HepG2 (cell line): ENCODE results near the gene TBKBP1. TPM values are rescaled to one million over a fixed set of nuclear protein-coding genes. Genes with fewer than 3 reads are reported as not detected.

ENCODE experiments used
- CHCHD3 ChIP-seq: sonication (generic); formaldehyde crosslinking; IDR thresholded peaks from 2 replicates; pipeline ENCODE4 v1.8.0; 2022; ENCODE audit warnings: mild to moderate bottlenecking, missing genetic modification reagents, moderate library complexity
- HDAC6 ChIP-seq: fragments of 200-600 bp; sonication (generic); IDR thresholded peaks from 2 replicates; pipeline ENCODE4 v1.7.0; 2017; ENCODE audit warnings: mild to moderate bottlenecking, antibody characterized with exemption, low read length, low read depth
- NAIF1 ChIP-seq: sonication (generic); formaldehyde crosslinking; IDR thresholded peaks from 2 replicates; pipeline ENCODE4 v1.5.0; 2020; ENCODE audit warnings: mild to moderate bottlenecking, missing genetic modification reagents, borderline replicate concordance
- NCOA5 ChIP-seq: sonication (generic); formaldehyde crosslinking; IDR thresholded peaks from 2 replicates; pipeline ENCODE4 v1.4.0; 2020; ENCODE audit warnings: missing genetic modification reagents
- STAG1 ChIP-seq: sonication (generic); formaldehyde crosslinking; IDR thresholded peaks from 2 replicates; pipeline ENCODE4 v1.4.0; 2020; ENCODE audit warnings: missing genetic modification reagents
- ZBTB7A ChIP-seq: sonication (generic); formaldehyde crosslinking; IDR thresholded peaks from 2 replicates; pipeline ENCODE4 v1.8.0; 2022; ENCODE audit warnings: mild to moderate bottlenecking, missing genetic modification reagents
- ZNF335 ChIP-seq: sonication (generic); formaldehyde crosslinking; IDR thresholded peaks from 2 replicates; pipeline ENCODE4 v1.4.0; 2020; ENCODE audit warnings: missing genetic modification reagents
- ZNF556 ChIP-seq: sonication (generic); formaldehyde crosslinking; IDR thresholded peaks from 2 replicates; pipeline ENCODE4 v1.4.0; 2020; ENCODE audit warnings: mild to moderate bottlenecking, missing genetic modification reagents, borderline replicate concordance
- polyA plus RNA-seq, 8 experiments: library from polyadenylated mRNA; depleted of rRNA in 3 of 8; stranded (reverse) in 7 of 8; unstranded in 1 of 8; fragments of >200 nt; fragmentation: Illumina TruSeq in 4 of 8; extraction: Trizol in 4 of 8; gene quantifications; 2 replicates each; pipeline versions ENCODE4 v1.2.1 to v1.2.3, GENCODE V29; 2011 to 2016; ENCODE audit warnings: low read depth in 4 of 8, missing spikeins in 1 of 8, mixed read lengths in 1 of 8; ENCODE audit not compliant: insufficient read depth in 1 of 8
- total RNA-seq, 5 experiments: library from RNA; depleted of rRNA; stranded (reverse); fragments of >200 nt; fragmentation: Illumina TruSeq; extraction: Trizol; gene quantifications; 2 replicates each; pipeline ENCODE4 v1.2.3, GENCODE V29; 2016; ENCODE audit warnings: low read depth in 1 of 5
- TF ChIP-seq, protein P1 (sequence below): sonication (generic); formaldehyde crosslinking; IDR thresholded peaks from 2 replicates; pipeline ENCODE4 v1.5.0; 2020; ENCODE audit warnings: mild to moderate bottlenecking, missing genetic modification reagents, moderate library complexity
- TF ChIP-seq, protein P2 (sequence below), 2 experiments: sonication (generic) in 1 of 2; formaldehyde crosslinking in 1 of 2; IDR thresholded peaks; 2 replicates each; pipeline versions ENCODE4 v1.5.1 to v1.6.1; 2011 to 2020; ENCODE audit warnings: borderline replicate concordance in 1 of 2, low read depth in 1 of 2, low read length in 1 of 2, mild to moderate bottlenecking in 1 of 2, missing genetic modification reagents in 1 of 2, moderate library complexity in 1 of 2
- TF ChIP-seq, protein P3 (sequence below): sonication (generic); formaldehyde crosslinking; IDR thresholded peaks from 2 replicates; pipeline ENCODE4 v1.5.1; 2020; ENCODE audit warnings: mild to moderate bottlenecking, missing genetic modification reagents, moderate library complexity

The TBKBP1 gene
- total and polyA plus RNA-seq, 2 of the 13 experiments (the other 11 are each of a cell fraction or from before 2014, with no cell fraction given) = 2.6 to 7.0 TPM

DNA sequence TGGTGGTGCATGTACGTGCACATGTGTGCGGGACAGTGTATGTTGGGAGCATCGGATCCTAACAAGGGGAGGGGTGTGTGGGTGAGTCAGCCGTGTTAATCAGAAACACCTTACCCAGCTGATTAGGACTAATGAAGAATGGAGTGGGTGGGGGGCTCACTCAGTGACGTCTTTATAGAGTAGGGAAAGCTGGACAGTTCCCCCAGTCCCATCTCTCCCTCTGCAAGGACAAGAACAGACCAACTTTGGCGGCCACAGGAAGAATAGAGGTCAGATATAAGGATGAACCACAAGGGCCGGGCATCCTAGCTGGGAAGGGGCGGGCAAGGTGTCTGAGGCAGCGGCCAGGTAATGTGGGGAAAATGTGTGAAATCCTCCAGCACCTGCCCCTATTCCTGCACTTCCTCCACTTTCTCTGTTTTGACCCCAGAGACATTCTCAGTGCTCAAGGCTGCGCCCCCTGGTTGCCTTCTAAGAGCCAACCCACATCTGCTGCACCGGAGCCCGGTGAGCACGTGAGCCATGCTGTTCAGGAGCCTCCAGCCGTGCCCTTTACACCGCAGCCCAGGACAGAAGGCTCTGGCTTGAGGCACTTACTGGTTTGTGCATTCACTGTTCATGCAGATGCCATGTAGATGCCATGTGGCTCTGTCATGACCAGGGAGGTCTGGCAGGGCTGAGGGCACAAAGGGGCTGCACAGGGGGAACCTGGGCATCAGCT, 20.2 kb downstream of the TBKBP1 start (continued):
- TF ChIP-seq, protein P1, sequence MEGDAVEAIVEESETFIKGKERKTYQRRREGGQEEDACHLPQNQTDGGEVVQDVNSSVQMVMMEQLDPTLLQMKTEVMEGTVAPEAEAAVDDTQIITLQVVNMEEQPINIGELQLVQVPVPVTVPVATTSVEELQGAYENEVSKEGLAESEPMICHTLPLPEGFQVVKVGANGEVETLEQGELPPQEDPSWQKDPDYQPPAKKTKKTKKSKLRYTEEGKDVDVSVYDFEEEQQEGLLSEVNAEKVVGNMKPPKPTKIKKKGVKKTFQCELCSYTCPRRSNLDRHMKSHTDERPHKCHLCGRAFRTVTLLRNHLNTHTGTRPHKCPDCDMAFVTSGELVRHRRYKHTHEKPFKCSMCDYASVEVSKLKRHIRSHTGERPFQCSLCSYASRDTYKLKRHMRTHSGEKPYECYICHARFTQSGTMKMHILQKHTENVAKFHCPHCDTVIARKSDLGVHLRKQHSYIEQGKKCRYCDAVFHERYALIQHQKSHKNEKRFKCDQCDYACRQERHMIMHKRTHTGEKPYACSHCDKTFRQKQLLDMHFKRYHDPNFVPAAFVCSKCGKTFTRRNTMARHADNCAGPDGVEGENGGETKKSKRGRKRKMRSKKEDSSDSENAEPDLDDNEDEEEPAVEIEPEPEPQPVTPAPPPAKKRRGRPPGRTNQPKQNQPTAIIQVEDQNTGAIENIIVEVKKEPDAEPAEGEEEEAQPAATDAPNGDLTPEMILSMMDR (CRISPR knock-in tag) = peak; percentile 53
- TF ChIP-seq NCOA5 (CRISPR knock-in tag) (no peak), STAG1 (CRISPR knock-in tag) (no peak), HDAC6 (no peak), CHCHD3 (no peak), ZNF335 (CRISPR knock-in tag) (no peak), NAIF1 (CRISPR knock-in tag) (no peak), ZNF556 (CRISPR knock-in tag) (no peak), ZBTB7A (CRISPR knock-in tag) (no peak)
- TF ChIP-seq, protein P2, sequence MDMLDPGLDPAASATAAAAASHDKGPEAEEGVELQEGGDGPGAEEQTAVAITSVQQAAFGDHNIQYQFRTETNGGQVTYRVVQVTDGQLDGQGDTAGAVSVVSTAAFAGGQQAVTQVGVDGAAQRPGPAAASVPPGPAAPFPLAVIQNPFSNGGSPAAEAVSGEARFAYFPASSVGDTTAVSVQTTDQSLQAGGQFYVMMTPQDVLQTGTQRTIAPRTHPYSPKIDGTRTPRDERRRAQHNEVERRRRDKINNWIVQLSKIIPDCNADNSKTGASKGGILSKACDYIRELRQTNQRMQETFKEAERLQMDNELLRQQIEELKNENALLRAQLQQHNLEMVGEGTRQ (IDR thresholded peaks at IDR 0.05; ENCODE audit: low read depth, low read length) = peak; percentile 44; the same call in 1 of the 2 replicates
- TF ChIP-seq, protein P2 (CRISPR knock-in tag; IDR thresholded peaks at IDR 0.05; ENCODE audit: borderline replicate concordance) = peak; percentile 49; the same call in 1 of the 2 replicates
- TF ChIP-seq, protein P3, sequence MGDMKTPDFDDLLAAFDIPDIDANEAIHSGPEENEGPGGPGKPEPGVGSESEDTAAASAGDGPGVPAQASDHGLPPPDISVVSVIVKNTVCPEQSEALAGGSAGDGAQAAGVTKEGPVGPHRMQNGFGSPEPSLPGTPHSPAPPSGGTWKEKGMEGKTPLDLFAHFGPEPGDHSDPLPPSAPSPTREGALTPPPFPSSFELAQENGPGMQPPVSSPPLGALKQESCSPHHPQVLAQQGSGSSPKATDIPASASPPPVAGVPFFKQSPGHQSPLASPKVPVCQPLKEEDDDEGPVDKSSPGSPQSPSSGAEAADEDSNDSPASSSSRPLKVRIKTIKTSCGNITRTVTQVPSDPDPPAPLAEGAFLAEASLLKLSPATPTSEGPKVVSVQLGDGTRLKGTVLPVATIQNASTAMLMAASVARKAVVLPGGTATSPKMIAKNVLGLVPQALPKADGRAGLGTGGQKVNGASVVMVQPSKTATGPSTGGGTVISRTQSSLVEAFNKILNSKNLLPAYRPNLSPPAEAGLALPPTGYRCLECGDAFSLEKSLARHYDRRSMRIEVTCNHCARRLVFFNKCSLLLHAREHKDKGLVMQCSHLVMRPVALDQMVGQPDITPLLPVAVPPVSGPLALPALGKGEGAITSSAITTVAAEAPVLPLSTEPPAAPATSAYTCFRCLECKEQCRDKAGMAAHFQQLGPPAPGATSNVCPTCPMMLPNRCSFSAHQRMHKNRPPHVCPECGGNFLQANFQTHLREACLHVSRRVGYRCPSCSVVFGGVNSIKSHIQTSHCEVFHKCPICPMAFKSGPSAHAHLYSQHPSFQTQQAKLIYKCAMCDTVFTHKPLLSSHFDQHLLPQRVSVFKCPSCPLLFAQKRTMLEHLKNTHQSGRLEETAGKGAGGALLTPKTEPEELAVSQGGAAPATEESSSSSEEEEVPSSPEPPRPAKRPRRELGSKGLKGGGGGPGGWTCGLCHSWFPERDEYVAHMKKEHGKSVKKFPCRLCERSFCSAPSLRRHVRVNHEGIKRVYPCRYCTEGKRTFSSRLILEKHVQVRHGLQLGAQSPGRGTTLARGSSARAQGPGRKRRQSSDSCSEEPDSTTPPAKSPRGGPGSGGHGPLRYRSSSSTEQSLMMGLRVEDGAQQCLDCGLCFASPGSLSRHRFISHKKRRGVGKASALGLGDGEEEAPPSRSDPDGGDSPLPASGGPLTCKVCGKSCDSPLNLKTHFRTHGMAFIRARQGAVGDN (CRISPR knock-in tag) = peak; percentile 32; the same call in 1 of the 2 replicates
